GM13977 (cell line): ENCODE measurements around the gene DZIP1.

Experiments
- DNase-seq: peaks from one replicate; pipeline ENCODE4 v3.0.0; 2012; ENCODE audit warnings: low spot score
- CTCF ChIP-seq: IDR thresholded peaks from 2 replicates; pipeline ENCODE4 v1.5.1; 2012; ENCODE audit warnings: mild to moderate bottlenecking, control low read depth; ENCODE audit not compliant: insufficient read depth; ENCODE audit errors: extremely low read depth, missing control alignments
- in situ Hi-C: fragments of 300-500 bp; cut with MboI; formaldehyde crosslinking; loops from one replicate; pipeline ENCODE4 v1.12.0; 2022; ENCODE audit warnings: low sequenced_read_pairs, low pct_unique_long_range_greater_than_20kb, mixed read lengths, inconsistent platforms; ENCODE audit not compliant: unreplicated experiment

DZIP1 gene

GRCh38 chr13:95557013-95557412, 87.5 kb downstream of the DZIP1 start:
- in situ Hi-C loops = no loop called here
- no peak for DNase-seq
- no peak for TF ChIP-seq CTCF

GRCh38 chr13:95553581-95554385, 90.7 kb downstream of the DZIP1 start:
- peak; percentile 30 for DNase-seq
- TF ChIP-seq CTCF = no peak
- in situ Hi-C loops = no loop called here

- TF ChIP-seq CTCF = peak; percentile 10
- peak; percentile 44 for DNase-seq
- in situ Hi-C loops = no loop called here
Measured at GRCh38 chr13:95552539-95553441, 91.7 kb downstream of the DZIP1 start, which contains the start of gene CLDN10. TSS of gene CLDN10 (plus strand) at chr13:95552720. CDS start at chr13:95552754, 34 bp downstream.

- TF ChIP-seq CTCF = no peak
- peak; percentile 20 for DNase-seq
- in situ Hi-C loops = no loop called here
Measured at GRCh38 chr13:95552208-95552538, 92.3 kb downstream of the DZIP1 start.

GRCh38 chr13:95547531-95548167, 96.9 kb downstream of the DZIP1 start:
- DNase-seq = no peak
- in situ Hi-C loops = loop anchor here (25.0 kb wide), 1 partner anchor 290 kb away; no protein-coding TSS in a partner anchor
- TF ChIP-seq CTCF = no peak

GRCh38 chr13:95546919-95547318, 97.6 kb downstream of the DZIP1 start:
- no peak for DNase-seq
- TF ChIP-seq CTCF = no peak
- in situ Hi-C loops = loop anchor here (25.0 kb wide), 1 partner anchor 290 kb away; no protein-coding TSS in a partner anchor
